NCI-H82 (cell line): ENCODE measurements around the gene THTPA.
"Not testable (repeated sequence)": the region's sequence is repeated elsewhere in the genome, so short reads cannot be mapped to it uniquely, and the experiment has no call there.

Experiments
- DNase-seq: peaks from one replicate; lab custom pipeline; 2025; lab: John Stamatoyannopoulos, UW

The THTPA gene

GRCh38 chr14:23583761-23584526 lies 27.9 kb downstream of the THTPA start:
- not testable (repeated sequence) for DNase-seq

GRCh38 chr14:23584527-23585203 lies 28.6 kb downstream of the THTPA start:
- DNase-seq, result not testable (repeated sequence)

- DNase-seq, result peak; percentile 93
Observed at GRCh38 chr14:23588884-23589598, 33.0 kb downstream of the THTPA start.

GRCh38 chr14:23589606-23590005 lies 33.5 kb downstream of the THTPA start:
- DNase-seq, result no peak

- no peak for DNase-seq
Observed at GRCh38 chr14:23590198-23590597, 34.1 kb downstream of the THTPA start.

- not testable (repeated sequence) for DNase-seq
Observed at GRCh38 chr14:23594191-23594590, 38.1 kb downstream of the THTPA start.

- no peak for DNase-seq
Observed at GRCh38 chr14:23600322-23600707, 44.2 kb downstream of the THTPA start.

- no peak for DNase-seq
Observed at GRCh38 chr14:23600806-23601205, 44.7 kb downstream of the THTPA start.

- DNase-seq, result no peak
Observed at GRCh38 chr14:23601424-23601823, 45.4 kb downstream of the THTPA start.

- no peak for DNase-seq
Observed at GRCh38 chr14:23601845-23602180, 45.7 kb downstream of the THTPA start.

- DNase-seq, result no peak
Observed at GRCh38 chr14:23602181-23603095, 46.4 kb downstream of the THTPA start.

GRCh38 chr14:23603103-23603502 lies 47.0 kb downstream of the THTPA start:
- no peak for DNase-seq

GRCh38 chr14:23604148-23604547 lies 48.1 kb downstream of the THTPA start:
- DNase-seq, result no peak

GRCh38 chr14:23604675-23605170 lies 48.7 kb downstream of the THTPA start:
- DNase-seq, result no peak

GRCh38 chr14:23605931-23606585 lies 50.0 kb downstream of the THTPA start:
- no peak for DNase-seq

GRCh38 chr14:23608454-23608853 lies 52.4 kb downstream of the THTPA start:
- DNase-seq, result no peak

GRCh38 chr14:23609001-23609400 lies 52.9 kb downstream of the THTPA start:
- no peak for DNase-seq

GRCh38 chr14:23609411-23610089 lies 53.5 kb downstream of the THTPA start:
- DNase-seq, result not testable (repeated sequence)
